Keratinocyte (primary cell): ENCODE results near the gene RRP1. TPM values are rescaled to one million over a fixed set of nuclear protein-coding genes. Genes with fewer than 3 reads are reported as not detected.

Experiments used
- DNase-seq: peaks from one replicate; pipeline ENCODE4 v3.0.0-alpha.2; 2011; ENCODE audit warnings: low read depth, missing footprints, low spot score
- FAIRE-seq: peaks from 2 replicates; lab custom pipeline; 2011; peaks lifted over from hg19 to GRCh38; lab: Jason Lieb, UNC
- H2AFZ ChIP-seq: 2 replicates; pipeline ENCODE4 v1.6.0; 2012; ENCODE audit warnings: low read length, control low read depth, inconsistent platforms; ENCODE audit not compliant: control insufficient read depth
- H3K27ac ChIP-seq: 2 replicates; pipeline ENCODE4 v1.5.1; 2011; ENCODE audit warnings: low read length; ENCODE audit not compliant: control insufficient read depth, insufficient read depth
- H3K27me3 ChIP-seq: 3 replicates; pipeline ENCODE4 v1.6.0; 2011; ENCODE audit warnings: low read length; ENCODE audit not compliant: control insufficient read depth, insufficient read depth; ENCODE audit errors: extremely low read depth
- H3K36me3 ChIP-seq, 2 experiments: 2 replicates in 1 of 2; 3 replicates in 1 of 2; pipeline ENCODE4 v1.5.1; 2011; ENCODE audit warnings: low read length in 2 of 2, mild to moderate bottlenecking in 1 of 2; ENCODE audit not compliant: control insufficient read depth in 2 of 2, insufficient read depth in 2 of 2; ENCODE audit errors: extremely low read depth in 1 of 2
- H3K4me1 ChIP-seq: 3 replicates; pipeline ENCODE4 v1.5.1; 2011; ENCODE audit warnings: low read length; ENCODE audit not compliant: control insufficient read depth, insufficient read depth; ENCODE audit errors: extremely low read depth
- H3K4me2 ChIP-seq: 3 replicates; pipeline ENCODE4 v1.6.0; 2011; ENCODE audit warnings: low read depth, low read length; ENCODE audit not compliant: control insufficient read depth, insufficient read depth; ENCODE audit errors: extremely low read depth
- H3K4me3 ChIP-seq, 3 experiments: fragments of 200-600 bp in 1 of 3; sonication (generic) in 1 of 3; 2 replicates in 2 of 3; 3 replicates in 1 of 3; pipeline ENCODE4 v1.5.1; 2011 to 2016; ENCODE audit warnings: low read length in 3 of 3, mild to moderate bottlenecking in 3 of 3, control low read depth in 2 of 3, inconsistent platforms in 1 of 3, low read depth in 1 of 3, mixed read lengths in 1 of 3, mixed run types in 1 of 3, moderate library complexity in 1 of 3; ENCODE audit not compliant: control insufficient read depth in 2 of 3, insufficient read depth in 2 of 3; ENCODE audit errors: extremely low read depth in 1 of 3
- H3K79me2 ChIP-seq: 2 replicates; pipeline ENCODE4 v1.6.0; 2012; ENCODE audit warnings: low read length; ENCODE audit not compliant: control insufficient read depth, insufficient read depth
- H3K9ac ChIP-seq: 3 replicates; pipeline ENCODE4 v1.6.0; 2011; ENCODE audit warnings: low read length; ENCODE audit not compliant: control insufficient read depth, insufficient read depth; ENCODE audit errors: extremely low read depth
- H3K9me1 ChIP-seq: 3 replicates; pipeline ENCODE4 v1.6.0; 2011; ENCODE audit warnings: low read length; ENCODE audit not compliant: control insufficient read depth, insufficient read depth; ENCODE audit errors: extremely low read depth
- H3K9me3 ChIP-seq: 2 replicates; pipeline ENCODE4 v1.5.1; 2012; ENCODE audit warnings: low read depth, low read length; ENCODE audit not compliant: control insufficient read depth
- H4K20me1 ChIP-seq: 3 replicates; pipeline ENCODE4 v1.6.0; 2011; ENCODE audit warnings: low read length; ENCODE audit not compliant: control insufficient read depth, insufficient read depth; ENCODE audit errors: extremely low read depth
- EZH2 ChIP-seq: IDR thresholded peaks from one replicate; pipeline ENCODE4 v1.6.1; 2012; ENCODE audit warnings: inconsistent platforms, mild to moderate bottlenecking, low read length, moderate library complexity
- dilution Hi-C: fragments of 300-500 bp; cut with MboI; formaldehyde crosslinking; loops from one replicate; pipeline ENCODE4 v1.7.0; 2020; ENCODE audit warnings: low sequenced_read_pairs; ENCODE audit not compliant: extremely low pct_ligation_motif_present
- polyA plus RNA-seq, 5 experiments: library from polyadenylated mRNA; depleted of rRNA in 3 of 5; stranded (reverse) in 3 of 5; stranded (forward) in 1 of 5; unstranded in 1 of 5; fragments of >200 nt; gene quantifications; 1 replicate in 1 of 5; 2 replicates in 3 of 5; 3 replicates in 1 of 5; pipeline versions ENCODE4 v1.2.1 to v1.2.3, GENCODE V29; 2011 to 2012; ENCODE audit warnings: missing spikeins in 2 of 5, low read depth in 1 of 5, low replicate concordance in 1 of 5
- TF ChIP-seq, protein P1 (sequence below), 3 experiments: IDR thresholded peaks in 1 of 3; conservative IDR thresholded peaks in 1 of 3; optimal IDR thresholded peaks in 1 of 3; 2 replicates in 2 of 3; 3 replicates in 1 of 3; pipeline versions ENCODE3 to v1.5.1; 2011; ENCODE audit warnings: low read length in 3 of 3, mild to moderate bottlenecking in 3 of 3, moderate library complexity in 2 of 3, control low read depth in 1 of 3, inconsistent platforms in 1 of 3; ENCODE audit not compliant: insufficient read depth in 2 of 3; ENCODE audit errors: extremely low read depth in 1 of 3

The RRP1 gene
- polyA plus RNA-seq, 1 donor (not counting 4 experiments of a cell fraction or from before 2014, with no cell fraction given), result 25.0 TPM

DNA sequence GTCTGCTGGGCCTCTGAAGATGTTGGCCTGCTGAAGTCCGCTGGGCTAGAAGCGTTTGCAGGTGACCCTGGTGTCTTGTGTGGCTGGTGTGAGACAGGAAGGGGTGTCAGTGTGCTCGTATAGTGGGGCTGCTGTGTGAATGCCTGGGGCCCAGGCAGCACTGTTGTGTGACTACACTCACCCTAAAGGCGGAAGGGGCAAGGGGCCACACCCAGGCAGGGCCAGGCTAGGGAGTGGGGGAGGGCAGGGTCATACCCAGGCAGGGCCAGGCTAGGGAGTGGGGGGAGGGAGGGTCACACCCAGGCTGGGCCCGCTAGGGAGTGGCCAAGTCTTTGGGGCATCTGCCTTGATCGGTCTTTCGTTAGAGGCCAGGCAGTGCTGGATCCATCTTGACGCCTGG, 45.4 kb upstream of the RRP1 start:
- Histone ChIP-seq H3K79me2 (peaks cover 4% of the 10 kb centered on the region), H3K9me3 (no peaks in the 10 kb centered on the region), H3K9me1 (no peaks in the 10 kb centered on the region), H4K20me1 (peaks cover 3% of the 10 kb centered on the region), H3K27me3 (no peaks in the 10 kb centered on the region), H3K4me2 (no peak overlapping the region), H3K4me3 (no peak overlapping the region), H3K9ac (no peak overlapping the region), H3K36me3 (peaks cover 31 to 35% of the 10 kb centered on the region in 2 experiments), H2AFZ (no peak overlapping the region), H3K27ac (no peak overlapping the region), H3K4me1 (no peaks in the 10 kb centered on the region)
- no peak for FAIRE-seq
- TF ChIP-seq EZH2, result no peak
- TF ChIP-seq, protein P1, sequence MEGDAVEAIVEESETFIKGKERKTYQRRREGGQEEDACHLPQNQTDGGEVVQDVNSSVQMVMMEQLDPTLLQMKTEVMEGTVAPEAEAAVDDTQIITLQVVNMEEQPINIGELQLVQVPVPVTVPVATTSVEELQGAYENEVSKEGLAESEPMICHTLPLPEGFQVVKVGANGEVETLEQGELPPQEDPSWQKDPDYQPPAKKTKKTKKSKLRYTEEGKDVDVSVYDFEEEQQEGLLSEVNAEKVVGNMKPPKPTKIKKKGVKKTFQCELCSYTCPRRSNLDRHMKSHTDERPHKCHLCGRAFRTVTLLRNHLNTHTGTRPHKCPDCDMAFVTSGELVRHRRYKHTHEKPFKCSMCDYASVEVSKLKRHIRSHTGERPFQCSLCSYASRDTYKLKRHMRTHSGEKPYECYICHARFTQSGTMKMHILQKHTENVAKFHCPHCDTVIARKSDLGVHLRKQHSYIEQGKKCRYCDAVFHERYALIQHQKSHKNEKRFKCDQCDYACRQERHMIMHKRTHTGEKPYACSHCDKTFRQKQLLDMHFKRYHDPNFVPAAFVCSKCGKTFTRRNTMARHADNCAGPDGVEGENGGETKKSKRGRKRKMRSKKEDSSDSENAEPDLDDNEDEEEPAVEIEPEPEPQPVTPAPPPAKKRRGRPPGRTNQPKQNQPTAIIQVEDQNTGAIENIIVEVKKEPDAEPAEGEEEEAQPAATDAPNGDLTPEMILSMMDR (optimal IDR thresholded peaks at IDR 0.05 in 1 of 3, IDR thresholded peaks at IDR 0.05 in 1 of 3, conservative IDR thresholded peaks at IDR 0.05 in 1 of 3; ENCODE audit: extremely low read depth in 1 of 3, insufficient read depth in 2 of 3, low read length in 3 of 3), result no peak
- no peak for DNase-seq
- dilution Hi-C loops, result no loop called here

DNA sequence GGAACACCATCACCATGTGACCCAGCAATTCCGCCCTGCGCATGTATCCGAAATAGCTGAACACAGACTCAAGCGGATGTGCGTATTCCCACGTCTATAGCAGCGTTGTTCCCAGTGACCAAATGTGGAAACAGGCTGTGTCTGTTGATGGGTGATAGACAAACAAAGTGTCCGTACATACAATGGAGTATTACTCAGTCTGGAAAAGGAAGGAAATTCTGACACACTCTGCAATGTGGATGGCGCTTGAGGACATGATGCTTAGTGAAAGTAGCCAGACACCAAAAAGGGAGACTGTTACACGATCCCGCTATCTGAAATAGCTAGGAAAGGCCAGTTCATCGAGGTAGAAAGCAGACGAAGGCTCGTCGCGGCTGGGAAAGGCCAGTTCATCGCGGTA, 44.7 kb upstream of the RRP1 start:
- Histone ChIP-seq H3K27me3 (no peaks in the 10 kb centered on the region), H4K20me1 (peaks cover 3% of the 10 kb centered on the region), H3K9ac (no peak overlapping the region), H3K27ac (no peak overlapping the region), H3K4me1 (no peaks in the 10 kb centered on the region), H3K4me3 (no peak overlapping the region), H3K79me2 (peaks cover 4% of the 10 kb centered on the region), H2AFZ (no peak overlapping the region), H3K9me1 (no peaks in the 10 kb centered on the region), H3K9me3 (no peaks in the 10 kb centered on the region), H3K36me3 (peaks cover 35% of the 10 kb centered on the region in 2 experiments), H3K4me2 (no peak overlapping the region)
- DNase-seq (no peak), FAIRE-seq (no peak)
- TF ChIP-seq EZH2, result no peak
- TF ChIP-seq, protein P1 (optimal IDR thresholded peaks at IDR 0.05 in 1 of 3, IDR thresholded peaks at IDR 0.05 in 1 of 3, conservative IDR thresholded peaks at IDR 0.05 in 1 of 3; ENCODE audit: extremely low read depth in 1 of 3, insufficient read depth in 2 of 3, low read length in 3 of 3), result no peak
- dilution Hi-C loops, result no loop called here
